HepG2 (cell line): ENCODE measurements around the gene CUL9. TPM values are rescaled to one million over a fixed set of nuclear protein-coding genes. Genes with fewer than 3 reads are reported as not detected.

Experiments
- FOXJ3 ChIP-seq: sonication (generic); formaldehyde crosslinking; IDR thresholded peaks from 2 replicates; pipeline ENCODE4 v1.4.0; 2020; ENCODE audit warnings: missing genetic modification reagents, mild to moderate bottlenecking, borderline replicate concordance
- HIVEP1 ChIP-seq: sonication (generic); formaldehyde crosslinking; IDR thresholded peaks from 2 replicates; pipeline ENCODE4 v1.4.0; 2020; ENCODE audit warnings: mild to moderate bottlenecking, missing genetic modification reagents
- NR2F1 ChIP-seq, 2 experiments: fragments of 450-650 bp in 1 of 2; formaldehyde crosslinking in 1 of 2; IDR thresholded peaks; 2 replicates each; pipeline versions ENCODE4 v1.5.0 to v1.6.1; 2016 to 2020; ENCODE audit warnings: mild to moderate bottlenecking in 1 of 2, missing compliant biosample characterization in 1 of 2, missing genetic modification reagents in 1 of 2, moderate library complexity in 1 of 2
- PAX8 ChIP-seq: sonication (generic); formaldehyde crosslinking; IDR thresholded peaks from 2 replicates; pipeline ENCODE4 v1.8.0; 2022; ENCODE audit warnings: mild to moderate bottlenecking, missing genetic modification reagents, borderline replicate concordance
- PCBP2 ChIP-seq: fragments of 200-400 bp; formaldehyde crosslinking; optimal IDR thresholded peaks from 2 replicates; pipeline ENCODE3; 2018; ENCODE audit warnings: low read length, low read depth; ENCODE audit not compliant: poor library complexity, severe bottlenecking
- REST ChIP-seq, 2 experiments: IDR thresholded peaks; 2 replicates each; pipeline ENCODE4 v1.6.1; 2011 to 2012; ENCODE audit warnings: low read length in 2 of 2, borderline replicate concordance in 1 of 2, low read depth in 1 of 2, mild to moderate bottlenecking in 1 of 2, moderate library complexity in 1 of 2
- SIN3A ChIP-seq: IDR thresholded peaks from 2 replicates; pipeline ENCODE4 v1.6.1; 2011; ENCODE audit warnings: low read depth, mild to moderate bottlenecking, control low read depth, low read length, borderline replicate concordance
- ZNF317 ChIP-seq: sonication (generic); formaldehyde crosslinking; IDR thresholded peaks from 2 replicates; pipeline ENCODE4 v1.5.0; 2020; ENCODE audit warnings: mild to moderate bottlenecking, missing genetic modification reagents
- ZNF597 ChIP-seq: sonication (generic); formaldehyde crosslinking; IDR thresholded peaks from 2 replicates; pipeline ENCODE4 v1.5.0; 2020; ENCODE audit warnings: missing genetic modification reagents
- ZNF615 ChIP-seq: sonication (generic); formaldehyde crosslinking; IDR thresholded peaks from 2 replicates; pipeline ENCODE4 v1.5.0; 2020; ENCODE audit warnings: mild to moderate bottlenecking, missing genetic modification reagents, borderline replicate concordance
- ZNF724P ChIP-seq: sonication (generic); formaldehyde crosslinking; IDR thresholded peaks from 2 replicates; pipeline ENCODE4 v1.8.0; 2022; ENCODE audit warnings: missing genetic modification reagents, borderline replicate concordance
- ZSCAN12 ChIP-seq: sonication (generic); formaldehyde crosslinking; IDR thresholded peaks from 2 replicates; pipeline ENCODE4 v1.9.0; 2021; ENCODE audit warnings: mild to moderate bottlenecking, missing genetic modification reagents
- ZSCAN5A ChIP-seq: sonication (generic); formaldehyde crosslinking; IDR thresholded peaks from 2 replicates; pipeline ENCODE4 v1.8.0; 2022; ENCODE audit warnings: mild to moderate bottlenecking, missing genetic modification reagents, borderline replicate concordance
- polyA plus RNA-seq, 8 experiments: library from polyadenylated mRNA; depleted of rRNA in 3 of 8; stranded (reverse) in 7 of 8; unstranded in 1 of 8; fragments of >200 nt; fragmentation: Illumina TruSeq in 4 of 8; extraction: Trizol in 4 of 8; gene quantifications; 2 replicates each; pipeline versions ENCODE4 v1.2.1 to v1.2.3, GENCODE V29; 2011 to 2016; ENCODE audit warnings: low read depth in 4 of 8, missing spikeins in 1 of 8, mixed read lengths in 1 of 8; ENCODE audit not compliant: insufficient read depth in 1 of 8
- total RNA-seq, 5 experiments: library from RNA; depleted of rRNA; stranded (reverse); fragments of >200 nt; fragmentation: Illumina TruSeq; extraction: Trizol; gene quantifications; 2 replicates each; pipeline ENCODE4 v1.2.3, GENCODE V29; 2016; ENCODE audit warnings: low read depth in 1 of 5
- TF ChIP-seq, protein P1 (sequence below): sonication (generic); formaldehyde crosslinking; IDR thresholded peaks from 2 replicates; pipeline ENCODE4 v1.8.1; 2023; ENCODE audit warnings: missing genetic modification reagents, mild to moderate bottlenecking, borderline replicate concordance
- TF ChIP-seq, protein P2 (sequence below): sonication (generic); formaldehyde crosslinking; IDR thresholded peaks from 2 replicates; pipeline ENCODE4 v1.8.1; 2023; ENCODE audit warnings: mild to moderate bottlenecking, inconsistent platforms, moderate library complexity, missing genetic modification reagents, borderline replicate concordance
- TF ChIP-seq, protein P3 (sequence below): sonication (generic); formaldehyde crosslinking; IDR thresholded peaks from 2 replicates; pipeline ENCODE4 v1.5.1; 2020; ENCODE audit warnings: mild to moderate bottlenecking, missing genetic modification reagents, moderate library complexity

The CUL9 gene
- total and polyA plus RNA-seq, 2 of the 13 experiments (the other 11 are each of a cell fraction or from before 2014, with no cell fraction given) = 11.4 to 13.7 TPM

- TF ChIP-seq FOXJ3 (CRISPR knock-in tag) (0 out of 2 replicates have a peak, but pooled peaks have one; percentile 22), ZSCAN12 (no peak), NR2F1 (CRISPR knock-in tag; IDR thresholded peaks at IDR 0.05) (0 out of 4 replicates have a peak, but pooled peaks of 1 of the 2 experiments have one; percentile 12), REST (IDR thresholded peaks at IDR 0.05; ENCODE audit: borderline replicate concordance in 1 of 2, low read depth in 1 of 2, low read length in 2 of 2) (no peak), HIVEP1 (CRISPR knock-in tag) (peak; percentile 12; the same call in 1 of the 2 replicates), ZSCAN5A (CRISPR knock-in tag) (no peak), ZNF317 (peak; percentile 71; the same call in 1 of the 2 replicates), PAX8 (0 out of 2 replicates have a peak, but pooled peaks have one; percentile 18), ZNF615 (CRISPR knock-in tag) (no peak), SIN3A (no peak; the same call in 1 of the 2 replicates), PCBP2 (no peak), ZNF724P (CRISPR knock-in tag) (0 out of 2 replicates have a peak, but pooled peaks have one; percentile 40), ZNF597 (CRISPR knock-in tag) (peak; percentile 92; the same call in 1 of the 2 replicates)
- TF ChIP-seq, protein P1, sequence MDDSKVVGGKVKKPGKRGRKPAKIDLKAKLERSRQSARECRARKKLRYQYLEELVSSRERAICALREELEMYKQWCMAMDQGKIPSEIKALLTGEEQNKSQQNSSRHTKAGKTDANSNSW = peak; percentile 43; the same call in 1 of the 2 replicates
- TF ChIP-seq, protein P2, sequence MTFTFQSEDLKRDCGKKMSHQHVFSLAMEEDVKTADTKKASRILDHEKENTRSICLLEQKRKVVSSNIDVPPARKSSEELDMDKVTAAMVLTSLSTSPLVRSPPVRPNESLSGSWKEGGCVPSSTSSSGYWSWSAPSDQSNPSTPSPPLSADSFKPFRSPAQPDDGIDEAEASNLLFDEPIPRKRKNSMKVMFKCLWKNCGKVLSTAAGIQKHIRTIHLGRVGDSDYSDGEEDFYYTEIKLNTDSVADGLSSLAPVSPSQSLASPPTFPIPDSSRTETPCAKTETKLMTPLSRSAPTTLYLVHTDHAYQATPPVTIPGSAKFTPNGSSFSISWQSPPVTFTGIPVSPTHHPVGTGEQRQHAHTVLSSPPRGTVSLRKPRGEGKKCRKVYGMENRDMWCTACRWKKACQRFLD (CRISPR knock-in tag) = peak; percentile 90
- TF ChIP-seq, protein P3, sequence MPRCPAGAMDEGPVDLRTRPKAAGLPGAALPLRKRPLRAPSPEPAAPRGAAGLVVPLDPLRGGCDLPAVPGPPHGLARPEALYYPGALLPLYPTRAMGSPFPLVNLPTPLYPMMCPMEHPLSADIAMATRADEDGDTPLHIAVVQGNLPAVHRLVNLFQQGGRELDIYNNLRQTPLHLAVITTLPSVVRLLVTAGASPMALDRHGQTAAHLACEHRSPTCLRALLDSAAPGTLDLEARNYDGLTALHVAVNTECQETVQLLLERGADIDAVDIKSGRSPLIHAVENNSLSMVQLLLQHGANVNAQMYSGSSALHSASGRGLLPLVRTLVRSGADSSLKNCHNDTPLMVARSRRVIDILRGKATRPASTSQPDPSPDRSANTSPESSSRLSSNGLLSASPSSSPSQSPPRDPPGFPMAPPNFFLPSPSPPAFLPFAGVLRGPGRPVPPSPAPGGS (CRISPR knock-in tag) = 0 out of 2 replicates have a peak, but pooled peaks have one; percentile 65
Observed at GRCh38 chr6:43247114-43247999, 65.4 kb downstream of the CUL9 start (continued).
